ENCODE results near the gene PCDHGC4. TPM values are rescaled to one million over a fixed set of nuclear protein-coding genes. Genes with fewer than 3 reads are reported as not detected.
A peak's percentile ranks its signal among the peaks of the same experiment; 100 is the strongest.

The PCDHGC4 gene
- total RNA-seq, 1 experiment from 2014 or later = 0.40 TPM

DNA sequence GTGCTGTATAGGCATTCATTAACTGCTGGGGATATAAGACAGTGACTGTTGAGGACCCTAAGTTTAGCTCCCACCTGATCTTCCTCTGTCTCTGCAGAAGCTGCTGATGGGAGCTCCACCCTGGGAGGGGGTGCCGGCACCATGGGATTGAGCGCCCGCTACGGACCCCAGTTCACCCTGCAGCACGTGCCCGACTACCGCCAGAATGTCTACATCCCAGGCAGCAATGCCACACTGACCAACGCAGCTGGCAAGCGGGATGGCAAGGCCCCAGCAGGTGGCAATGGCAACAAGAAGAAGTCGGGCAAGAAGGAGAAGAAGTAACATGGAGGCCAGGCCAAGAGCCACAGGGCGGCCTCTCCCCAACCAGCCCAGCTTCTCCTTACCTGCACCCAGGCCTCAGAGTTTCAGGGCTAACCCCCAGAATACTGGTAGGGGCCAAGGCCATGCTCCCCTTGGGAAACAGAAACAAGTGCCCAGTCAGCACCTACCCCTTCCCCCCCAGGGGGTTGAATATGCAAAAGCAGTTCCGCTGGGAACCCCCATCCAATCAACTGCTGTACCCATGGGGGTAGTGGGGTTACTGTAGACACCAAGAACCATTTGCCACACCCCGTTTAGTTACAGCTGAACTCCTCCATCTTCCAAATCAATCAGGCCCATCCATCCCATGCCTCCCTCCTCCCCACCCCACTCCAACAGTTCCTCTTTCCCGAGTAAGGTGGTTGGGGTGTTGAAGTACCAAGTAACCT is 26.2 kb downstream of the PCDHGC4 start:
- Mint-ChIP-seq H3K36me3 (ENCODE audit: insufficient read depth, unreplicated experiment) (peaks cover 40% of the 10 kb centered on the region), H3K27ac (ENCODE audit: low read depth, unreplicated experiment) (no peak overlapping the region), H3K4me1 (ENCODE audit: insufficient read depth, unreplicated experiment) (peaks cover 57% of the 10 kb centered on the region), H3K9me3 (ENCODE audit: unreplicated experiment) (no peaks in the 10 kb centered on the region), H3K4me3 (ENCODE audit: unreplicated experiment) (no peak overlapping the region), H3K27me3 (ENCODE audit: insufficient read depth, unreplicated experiment) (no peaks in the 10 kb centered on the region)
- ChIA-PET POLR2A (interaction anchor here (0.7 to 3.5 kb wide), 3 partner anchors 10 to 73 kb away, joined by 3 to 25 read pairs (median 7); no protein-coding TSS in a partner anchor), CTCF (interaction anchor here (0.6 to 11.5 kb wide), 12 partner anchors 11 to 205 kb away, joined by 3 to 191 read pairs (median 5); partner anchors contain the start of genes PCDHGA10, PCDHGA7 and PCDHGC4)
- intact Hi-C loops (cut with micrococcal nuclease) = no loop called here
- TF ChIP-seq, protein P1, sequence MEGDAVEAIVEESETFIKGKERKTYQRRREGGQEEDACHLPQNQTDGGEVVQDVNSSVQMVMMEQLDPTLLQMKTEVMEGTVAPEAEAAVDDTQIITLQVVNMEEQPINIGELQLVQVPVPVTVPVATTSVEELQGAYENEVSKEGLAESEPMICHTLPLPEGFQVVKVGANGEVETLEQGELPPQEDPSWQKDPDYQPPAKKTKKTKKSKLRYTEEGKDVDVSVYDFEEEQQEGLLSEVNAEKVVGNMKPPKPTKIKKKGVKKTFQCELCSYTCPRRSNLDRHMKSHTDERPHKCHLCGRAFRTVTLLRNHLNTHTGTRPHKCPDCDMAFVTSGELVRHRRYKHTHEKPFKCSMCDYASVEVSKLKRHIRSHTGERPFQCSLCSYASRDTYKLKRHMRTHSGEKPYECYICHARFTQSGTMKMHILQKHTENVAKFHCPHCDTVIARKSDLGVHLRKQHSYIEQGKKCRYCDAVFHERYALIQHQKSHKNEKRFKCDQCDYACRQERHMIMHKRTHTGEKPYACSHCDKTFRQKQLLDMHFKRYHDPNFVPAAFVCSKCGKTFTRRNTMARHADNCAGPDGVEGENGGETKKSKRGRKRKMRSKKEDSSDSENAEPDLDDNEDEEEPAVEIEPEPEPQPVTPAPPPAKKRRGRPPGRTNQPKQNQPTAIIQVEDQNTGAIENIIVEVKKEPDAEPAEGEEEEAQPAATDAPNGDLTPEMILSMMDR (IDR thresholded peaks at IDR 0.05; ENCODE audit: unreplicated experiment) = no peak
- no peak for DNase-seq (ENCODE audit: unreplicated experiment)
- BruUV-seq (replicated peaks) = no TSS peak

DNA sequence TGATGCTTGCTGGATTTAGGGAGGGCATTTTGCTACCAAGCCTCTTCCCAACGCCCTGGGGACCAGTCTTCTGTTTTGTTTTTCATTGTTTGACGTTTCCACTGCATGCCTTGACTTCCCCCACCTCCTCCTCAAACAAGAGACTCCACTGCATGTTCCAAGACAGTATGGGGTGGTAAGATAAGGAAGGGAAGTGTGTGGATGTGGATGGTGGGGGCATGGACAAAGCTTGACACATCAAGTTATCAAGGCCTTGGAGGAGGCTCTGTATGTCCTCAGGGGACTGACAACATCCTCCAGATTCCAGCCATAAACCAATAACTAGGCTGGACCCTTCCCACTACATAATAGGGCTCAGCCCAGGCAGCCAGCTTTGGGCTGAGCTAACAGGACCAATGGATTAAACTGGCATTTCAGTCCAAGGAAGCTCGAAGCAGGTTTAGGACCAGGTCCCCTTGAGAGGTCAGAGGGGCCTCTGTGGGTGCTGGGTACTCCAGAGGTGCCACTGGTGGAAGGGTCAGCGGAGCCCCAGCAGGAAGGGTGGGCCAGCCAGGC is 27.0 kb downstream of the PCDHGC4 start:
- H3K27me3 Mint-ChIP-seq (ENCODE audit: insufficient read depth, unreplicated experiment) = no peaks in the 10 kb centered on the region
- intact Hi-C loops (cut with micrococcal nuclease) = no loop called here
- no peak overlapping the region for H3K4me3 Mint-ChIP-seq (ENCODE audit: unreplicated experiment)
- BruUV-seq (replicated peaks) = TSS peak; percentile 30
- CTCF ChIA-PET = interaction anchor here (0.6 to 11.5 kb wide), 25 partner anchors 8 to 786 kb away, joined by 3 to 191 read pairs (median 4); partner anchors contain the start of genes PCDHB14, PCDHGA10, PCDHGB7 and PCDHGC3
- peaks cover 48% of the 10 kb centered on the region for H3K36me3 Mint-ChIP-seq (ENCODE audit: insufficient read depth, unreplicated experiment)
- H3K9me3 Mint-ChIP-seq (ENCODE audit: unreplicated experiment) = no peaks in the 10 kb centered on the region
- POLR2A ChIA-PET = interaction anchor here (0.8 to 2.7 kb wide), 4 partner anchors 9 to 427 kb away, joined by 3 to 10 read pairs (median 6); partner anchors contain the start of gene PCDHB14
- TF ChIP-seq, protein P1 (IDR thresholded peaks at IDR 0.05; ENCODE audit: unreplicated experiment) = no peak
- DNase-seq (ENCODE audit: unreplicated experiment) = no peak
- peaks cover 58% of the 10 kb centered on the region for H3K4me1 Mint-ChIP-seq (ENCODE audit: insufficient read depth, unreplicated experiment)
- no peak overlapping the region for H3K27ac Mint-ChIP-seq (ENCODE audit: low read depth, unreplicated experiment)

DNA sequence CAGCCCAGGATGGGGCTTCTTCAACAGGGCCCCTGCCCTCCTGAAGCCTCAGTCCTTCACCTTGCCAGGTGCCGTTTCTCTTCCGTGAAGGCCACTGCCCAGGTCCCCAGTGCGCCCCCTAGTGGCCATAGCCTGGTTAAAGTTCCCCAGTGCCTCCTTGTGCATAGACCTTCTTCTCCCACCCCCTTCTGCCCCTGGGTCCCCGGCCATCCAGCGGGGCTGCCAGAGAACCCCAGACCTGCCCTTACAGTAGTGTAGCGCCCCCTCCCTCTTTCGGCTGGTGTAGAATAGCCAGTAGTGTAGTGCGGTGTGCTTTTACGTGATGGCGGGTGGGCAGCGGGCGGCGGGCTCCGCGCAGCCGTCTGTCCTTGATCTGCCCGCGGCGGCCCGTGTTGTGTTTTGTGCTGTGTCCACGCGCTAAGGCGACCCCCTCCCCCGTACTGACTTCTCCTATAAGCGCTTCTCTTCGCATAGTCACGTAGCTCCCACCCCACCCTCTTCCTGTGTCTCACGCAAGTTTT is 27.6 kb downstream of the PCDHGC4 start:
- DNase-seq (ENCODE audit: unreplicated experiment) = peak; percentile 81
- ChIA-PET CTCF (interaction anchor here (0.6 to 11.5 kb wide), 30 partner anchors 9 to 320 kb away, joined by 3 to 191 read pairs (median 4); partner anchors contain the start of genes PCDHB10, PCDHB14, PCDHGA10 and PCDHGB7), POLR2A (interaction anchor here (0.6 to 3.5 kb wide), 7 partner anchors 9 to 500 kb away, joined by 3 to 27 read pairs (median 4); partner anchors contain the start of genes PCDHB14, PCDHGA10 and PCDHGC3)

More for the DNA sequence above, 27.6 kb downstream of the PCDHGC4 start:
- no TSS peak for BruUV-seq (replicated peaks)
- Mint-ChIP-seq H3K27ac (ENCODE audit: low read depth, unreplicated experiment) (peak overlapping the region; percentile 81), H3K4me3 (ENCODE audit: unreplicated experiment) (no peak overlapping the region), H3K27me3 (ENCODE audit: insufficient read depth, unreplicated experiment) (no peaks in the 10 kb centered on the region), H3K36me3 (ENCODE audit: insufficient read depth, unreplicated experiment) (peaks cover 53% of the 10 kb centered on the region), H3K9me3 (ENCODE audit: unreplicated experiment) (no peaks in the 10 kb centered on the region), H3K4me1 (ENCODE audit: insufficient read depth, unreplicated experiment) (peaks cover 58% of the 10 kb centered on the region)
- TF ChIP-seq, protein P1 (IDR thresholded peaks at IDR 0.05; ENCODE audit: unreplicated experiment) = peak; percentile 98
- intact Hi-C loops (cut with micrococcal nuclease) = no loop called here

All from MCF 10A (cell line).